Neuronal stem cell (in vitro differentiated cells): Measurements from ENCODE around the gene HIBADH.

Source experiments
- DNase-seq: peaks from one replicate; pipeline ENCODE4 v3.0.0-alpha.2; 2013; ENCODE audit warnings: low spot score
- H2AFZ ChIP-seq: one replicate; pipeline ENCODE4 v1.6.1; 2013; ENCODE audit warnings: mild to moderate bottlenecking, low read length, inconsistent platforms
- H2AK5ac ChIP-seq: 2 replicates; pipeline ENCODE4 v1.6.1; 2013; ENCODE audit warnings: low read depth, mild to moderate bottlenecking, inconsistent platforms, low read length, moderate library complexity, mixed read lengths
- H2BK120ac ChIP-seq: 2 replicates; pipeline ENCODE4 v1.6.1; 2013; ENCODE audit warnings: low read depth, mild to moderate bottlenecking, inconsistent platforms, low read length, moderate library complexity, mixed read lengths
- H2BK12ac ChIP-seq: one replicate; pipeline ENCODE4 v1.6.1; 2013; ENCODE audit warnings: low read length, inconsistent platforms
- H2BK15ac ChIP-seq: 2 replicates; pipeline ENCODE4 v1.6.1; 2013; ENCODE audit warnings: mild to moderate bottlenecking, low read length, inconsistent platforms, mixed read lengths
- H2BK5ac ChIP-seq: one replicate; pipeline ENCODE4 v1.6.1; 2013; ENCODE audit warnings: inconsistent platforms, mild to moderate bottlenecking, low read length, moderate library complexity
- H3K14ac ChIP-seq: one replicate; pipeline ENCODE4 v1.6.1; 2013; ENCODE audit warnings: low read length, inconsistent platforms
- H3K18ac ChIP-seq: 2 replicates; pipeline ENCODE4 v1.6.1; 2013; ENCODE audit warnings: low read length, inconsistent platforms
- H3K23ac ChIP-seq: 2 replicates; pipeline ENCODE4 v1.6.1; 2013; ENCODE audit warnings: low read depth, mild to moderate bottlenecking, mixed read lengths, low read length, inconsistent platforms; ENCODE audit not compliant: poor library complexity
- H3K27ac ChIP-seq: replicated peaks from 3 replicates; pipeline ENCODE4 v1.5.1; 2013; ENCODE audit warnings: low read length, inconsistent platforms
- H3K27me3 ChIP-seq, 3 experiments: 2 replicates each; pipeline ENCODE4 v1.6.1; 2013; ENCODE audit warnings: low read length in 3 of 3, mild to moderate bottlenecking in 2 of 3, inconsistent platforms in 1 of 3, low read depth in 1 of 3, mixed read lengths in 1 of 3, moderate library complexity in 1 of 3; ENCODE audit not compliant: control insufficient read depth in 3 of 3, insufficient read depth in 3 of 3
- H3K36me3 ChIP-seq, 2 donors: replicated peaks in 1 of 2; 2 replicates each; pipeline ENCODE4 v1.6.1; 2013; ENCODE audit warnings: low read length in 2 of 2; ENCODE audit not compliant: control insufficient read depth in 2 of 2, insufficient read depth in 2 of 2
- H3K4ac ChIP-seq: 2 replicates; pipeline ENCODE4 v1.6.1; 2013; ENCODE audit warnings: inconsistent platforms, mild to moderate bottlenecking, low read length, moderate library complexity
- H3K4me1 ChIP-seq, 2 donors: 1 replicate in 1 of 2; 2 replicates in 1 of 2; pipeline ENCODE4 v1.6.1; 2013; ENCODE audit warnings: low read length in 2 of 2, low read depth in 1 of 2; ENCODE audit not compliant: control insufficient read depth in 2 of 2, insufficient read depth in 1 of 2
- H3K4me2 ChIP-seq: one replicate; pipeline ENCODE4 v1.6.1; 2013; ENCODE audit warnings: mild to moderate bottlenecking, low read length, inconsistent platforms; ENCODE audit not compliant: insufficient read depth, poor library complexity, severe bottlenecking
- H3K4me3 ChIP-seq, 2 donors: 2 replicates each; pipeline ENCODE4 v1.5.1; 2013; ENCODE audit warnings: low read length in 2 of 2, mild to moderate bottlenecking in 2 of 2, inconsistent platforms in 1 of 2, moderate library complexity in 1 of 2
- H3K79me1 ChIP-seq: one replicate; pipeline ENCODE4 v1.6.1; 2013; ENCODE audit warnings: low read depth, mild to moderate bottlenecking, inconsistent platforms, low read length, moderate library complexity
- H3K9ac ChIP-seq: one replicate; pipeline ENCODE4 v1.6.1; 2013; ENCODE audit warnings: mild to moderate bottlenecking, low read depth, low read length, inconsistent platforms; ENCODE audit not compliant: poor library complexity
- H3K9me3 ChIP-seq, 2 donors: replicated peaks in 1 of 2; 2 replicates each; pipeline versions ENCODE3 to v1.6.1; 2013; ENCODE audit warnings: low read length in 2 of 2, mild to moderate bottlenecking in 2 of 2, inconsistent platforms in 1 of 2, low read depth in 1 of 2, mixed read lengths in 1 of 2, moderate library complexity in 1 of 2; ENCODE audit not compliant: control insufficient read depth in 2 of 2, insufficient read depth in 1 of 2
- H4K8ac ChIP-seq: one replicate; pipeline ENCODE4 v1.6.1; 2013; ENCODE audit warnings: low read depth, mild to moderate bottlenecking, inconsistent platforms, low read length, moderate library complexity
- H4K91ac ChIP-seq: one replicate; pipeline ENCODE4 v1.6.1; 2013; ENCODE audit warnings: low read length, low read depth, mild to moderate bottlenecking, inconsistent platforms; ENCODE audit not compliant: poor library complexity
- WGBS, 2 donors: extraction: QIAGEN DNeasy Blood & Tissue Kit; methylation state at CpG; one replicate each; pipeline ENCODE4 v1.1.7; 2013; ENCODE audit warnings: missing lambda C conversion rate in 2 of 2, mixed read lengths in 1 of 2; ENCODE audit not compliant: insufficient read length in 2 of 2, insufficient replicate concordance in 1 of 2; ENCODE audit errors: extremely low coverage in 2 of 2; 5-methylcytosine and 5-hydroxymethylcytosine counted together

The HIBADH gene

DNA sequence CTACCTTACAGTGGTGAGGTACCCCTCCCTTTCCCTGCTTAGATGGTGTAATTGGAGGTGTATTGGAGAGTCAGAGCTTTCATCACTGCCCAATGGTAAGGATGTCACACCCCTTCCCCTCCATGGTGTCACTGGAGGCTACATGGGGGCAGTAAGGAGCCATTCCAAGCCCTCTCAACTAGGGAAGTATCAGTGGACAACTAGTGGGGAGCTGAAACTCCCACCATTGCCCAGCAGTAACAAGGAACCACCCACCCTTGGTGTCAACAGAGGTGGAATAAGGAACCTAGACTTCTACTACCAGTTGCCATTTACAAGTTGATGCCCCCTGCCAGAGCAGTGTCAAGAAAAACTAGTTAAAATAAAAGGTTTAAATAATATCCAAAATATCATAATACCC lies 2.8 kb upstream of the HIBADH start:
- H3K9me3 ChIP-seq = no peaks in the 10 kb centered on the region
- H4K91ac ChIP-seq = no peak overlapping the region
- peaks cover 0 to 7% (median 0%) of the 10 kb centered on the region in 3 experiments for H3K27me3 ChIP-seq
- no peak overlapping the region for H3K27ac ChIP-seq
- H3K18ac ChIP-seq = no peak overlapping the region
- no peak overlapping the region for H2AFZ ChIP-seq
- H3K4me1 ChIP-seq = peaks cover 3 to 4% of the 10 kb centered on the region in 2 donors
- no peak overlapping the region for H2BK120ac ChIP-seq
- DNase-seq = no peak
- no peaks in the 10 kb centered on the region for H3K79me1 ChIP-seq
- no peak overlapping the region for H3K4me2 ChIP-seq
- no peak overlapping the region for H2BK15ac ChIP-seq
- no peak overlapping the region for H3K4ac ChIP-seq
- no peak overlapping the region for H3K4me3 ChIP-seq
- H2BK12ac ChIP-seq = no peak overlapping the region
- no peaks in the 10 kb centered on the region for H3K36me3 ChIP-seq
- no peak overlapping the region for H4K8ac ChIP-seq
- no peak overlapping the region for H3K9ac ChIP-seq
- no peak overlapping the region for H2BK5ac ChIP-seq
- H3K23ac ChIP-seq = no peak overlapping the region
- H2AK5ac ChIP-seq = no peak overlapping the region
- no peak overlapping the region for H3K14ac ChIP-seq

GRCh38 chr7:27663989-27664331 lies 1.3 kb upstream of the HIBADH start:
- peaks cover 0 to 7% (median 0%) of the 10 kb centered on the region in 3 experiments for H3K27me3 ChIP-seq

GRCh38 chr7:27661811-27662489 lies 733 bp downstream of the HIBADH start:
- no peaks in the 10 kb centered on the region for H3K79me1 ChIP-seq
- peak overlapping the region; percentile 71 for H3K4me2 ChIP-seq
- peaks cover 3 to 4% of the 10 kb centered on the region in 2 donors for H3K4me1 ChIP-seq
- peak overlapping the region; percentile 24 for H3K18ac ChIP-seq
- H3K9ac ChIP-seq = peak overlapping the region; percentile 94
- H3K14ac ChIP-seq = no peak overlapping the region
- peak overlapping the region; percentile 4 for H3K27ac ChIP-seq
- H3K36me3 ChIP-seq = peaks cover 0 to 24% of the 10 kb centered on the region in 2 donors
- H2AK5ac ChIP-seq = no peak overlapping the region
- H2BK15ac ChIP-seq = no peak overlapping the region
- no peak overlapping the region for H4K91ac ChIP-seq
- peak overlapping the region; percentile 68 for H2BK5ac ChIP-seq
- H4K8ac ChIP-seq = no peak overlapping the region
- peak overlapping the region; percentile 81 to 99 for H3K4me3 ChIP-seq
- no peak overlapping the region for H3K4ac ChIP-seq
- peak overlapping the region; percentile 96 for H2AFZ ChIP-seq
- peak overlapping the region; percentile 75 for H3K23ac ChIP-seq
- WGBS, 2 donors = no CpG with 5 or more reads among the region's 18 CpGs
- H2BK12ac ChIP-seq = peak overlapping the region; percentile 14
- DNase-seq = no peak
- H3K9me3 ChIP-seq = no peaks in the 10 kb centered on the region
- peaks cover 0 to 7% (median 0%) of the 10 kb centered on the region in 3 experiments for H3K27me3 ChIP-seq
- no peak overlapping the region for H2BK120ac ChIP-seq

More at GRCh38 chr7:27663989-27664331, 1.3 kb upstream of the HIBADH start:
- no peak overlapping the region for H3K4me3 ChIP-seq
- H3K14ac ChIP-seq = no peak overlapping the region
- peaks cover 3 to 4% of the 10 kb centered on the region in 2 donors for H3K4me1 ChIP-seq
- no peak overlapping the region for H4K8ac ChIP-seq
- H3K79me1 ChIP-seq = no peaks in the 10 kb centered on the region
- peak overlapping the region; percentile 11 for H2AK5ac ChIP-seq
- H3K4me2 ChIP-seq = no peak overlapping the region
- H3K4ac ChIP-seq = no peak overlapping the region
- H2BK5ac ChIP-seq = no peak overlapping the region
- peaks cover 0 to 10% of the 10 kb centered on the region in 2 donors for H3K36me3 ChIP-seq
- H2BK120ac ChIP-seq = no peak overlapping the region
- no peak overlapping the region for H3K23ac ChIP-seq
- no peaks in the 10 kb centered on the region for H3K9me3 ChIP-seq
- H2BK15ac ChIP-seq = no peak overlapping the region
- H3K9ac ChIP-seq = no peak overlapping the region
- WGBS, 2 donors = no CpG with 5 or more reads among the region's 3 CpGs
- DNase-seq = no peak
- H2BK12ac ChIP-seq = no peak overlapping the region
- H4K91ac ChIP-seq = no peak overlapping the region
- H3K27ac ChIP-seq = no peak overlapping the region
- peak overlapping the region; percentile 96 for H2AFZ ChIP-seq
- H3K18ac ChIP-seq = no peak overlapping the region

DNA sequence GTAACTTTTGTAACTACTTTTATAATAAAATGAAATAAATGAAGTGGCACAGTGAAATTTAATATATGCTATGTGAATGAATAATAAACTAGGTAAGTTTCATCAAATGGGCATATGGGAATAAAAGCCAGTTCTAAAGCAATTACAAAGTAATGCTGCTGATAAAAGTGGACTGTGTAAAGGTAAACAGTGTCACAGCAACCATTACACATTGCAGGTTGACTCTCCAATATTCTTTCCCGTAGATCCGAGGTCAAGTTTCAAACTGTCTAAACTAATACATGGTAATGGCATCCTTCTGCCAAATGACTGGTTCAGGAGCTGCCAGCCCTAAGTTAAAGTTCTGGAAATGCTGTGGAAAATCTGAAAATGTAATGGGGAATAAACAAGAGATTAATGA lies 6.0 kb downstream of the HIBADH start:
- no peak overlapping the region for H3K23ac ChIP-seq
- H2BK12ac ChIP-seq = no peak overlapping the region
- no peaks in the 10 kb centered on the region for H3K27me3 ChIP-seq
- H3K4me2 ChIP-seq = no peak overlapping the region
- no peak overlapping the region for H3K27ac ChIP-seq
- peaks cover 2 to 3% of the 10 kb centered on the region in 2 donors for H3K4me1 ChIP-seq
- no peaks in the 10 kb centered on the region for H3K79me1 ChIP-seq
- no peak overlapping the region for H2BK120ac ChIP-seq
- no CpG with 5 or more reads among the region's 2 CpGs for WGBS, 2 donors
- H3K18ac ChIP-seq = no peak overlapping the region
- H4K91ac ChIP-seq = no peak overlapping the region
- no peaks in the 10 kb centered on the region for H3K9me3 ChIP-seq
- H4K8ac ChIP-seq = no peak overlapping the region
- peaks cover 0 to 45% of the 10 kb centered on the region in 2 donors for H3K36me3 ChIP-seq
- H2BK5ac ChIP-seq = no peak overlapping the region
- H2AFZ ChIP-seq = no peak overlapping the region
- H3K4me3 ChIP-seq = no peak overlapping the region
- no peak overlapping the region for H3K4ac ChIP-seq
- no peak overlapping the region for H2AK5ac ChIP-seq
- no peak overlapping the region for H3K9ac ChIP-seq
- DNase-seq = no peak
- H2BK15ac ChIP-seq = no peak overlapping the region
- H3K14ac ChIP-seq = no peak overlapping the region
